WERI-Rb-1 (cell line): ENCODE measurements around the gene MIPOL1.
"Not testable (repeated sequence)": the region's sequence is repeated elsewhere in the genome, so short reads cannot be mapped to it uniquely, and the experiment has no call there.

Source experiments
- DNase-seq: peaks from one replicate; pipeline ENCODE4 v3.0.0-alpha.2; 2020
- H3K27ac ChIP-seq: fragments of 250-450 bp; sonication (Bioruptor Pico); 2 replicates; pipeline ENCODE4 v1.5.1; 2020; ENCODE audit warnings: mild to moderate bottlenecking, moderate library complexity
- H3K27me3 ChIP-seq: fragments of 250-450 bp; sonication (Bioruptor Pico); 2 replicates; pipeline ENCODE4 v1.5.1; 2021; ENCODE audit warnings: mild to moderate bottlenecking, low read depth, moderate library complexity; ENCODE audit not compliant: insufficient read depth, severe bottlenecking
- H3K36me3 ChIP-seq: fragments of 250-450 bp; sonication (Bioruptor Pico); 2 replicates; pipeline ENCODE4 v1.5.1; 2020; ENCODE audit warnings: mild to moderate bottlenecking, moderate library complexity
- H3K4me3 ChIP-seq: 2 replicates; pipeline ENCODE4 v1.5.1; 2011; ENCODE audit warnings: low read depth, mild to moderate bottlenecking, control low read depth, low read length
- H3K9me3 ChIP-seq: fragments of 250-450 bp; sonication (Bioruptor Pico); 2 replicates; pipeline ENCODE4 v1.5.1; 2021; ENCODE audit warnings: mild to moderate bottlenecking, moderate library complexity; ENCODE audit not compliant: severe bottlenecking
- CTCF ChIP-seq: IDR thresholded peaks from 2 replicates; pipeline ENCODE4 v1.5.1; 2011; ENCODE audit warnings: low read depth, mild to moderate bottlenecking, control low read depth, inconsistent platforms, low read length

MIPOL1 gene

DNA sequence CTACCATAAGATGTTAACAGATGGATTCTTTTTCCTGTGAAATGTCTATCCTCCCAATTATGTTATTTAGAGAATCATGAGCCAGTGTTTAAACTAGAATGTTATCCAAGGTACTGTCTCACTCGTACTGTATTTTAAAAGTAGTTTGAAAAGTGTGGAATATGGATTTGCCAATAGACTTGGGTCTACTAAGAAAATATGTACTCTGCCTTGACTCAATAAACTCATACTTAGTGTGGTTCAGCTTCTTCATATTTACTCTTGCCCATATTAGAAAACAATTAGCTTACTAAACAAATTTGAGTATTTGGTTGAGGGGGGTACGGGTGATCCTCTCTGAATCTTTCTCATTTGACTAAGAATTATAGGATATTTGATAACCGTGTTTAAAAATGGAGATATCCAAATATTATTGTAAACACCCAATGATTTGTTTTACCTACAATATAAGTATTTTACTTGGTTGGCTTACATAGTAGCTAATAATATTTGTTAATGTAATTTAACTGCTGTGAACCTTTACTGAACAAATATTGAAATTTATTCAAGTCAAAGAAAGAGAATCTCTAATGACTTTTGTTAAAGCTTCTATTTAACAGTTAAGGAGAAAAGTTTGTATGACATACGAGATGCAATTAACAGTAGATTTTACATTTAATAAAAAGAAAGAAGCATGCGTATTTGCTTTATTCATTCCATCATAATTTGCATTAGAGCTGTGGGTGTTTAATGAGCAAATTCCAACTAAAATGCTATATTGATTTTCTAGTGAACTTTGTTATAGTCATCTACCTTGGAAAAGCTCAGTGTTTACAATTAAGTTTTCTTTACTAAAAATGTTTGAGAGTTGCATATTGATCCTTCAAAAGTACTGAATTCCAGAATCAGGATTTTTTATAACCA is 81.2 kb downstream of the MIPOL1 start:
- no peak overlapping the region for H3K27ac ChIP-seq
- no peaks in the 10 kb centered on the region for H3K9me3 ChIP-seq
- H3K27me3 ChIP-seq: no peaks in the 10 kb centered on the region
- no peak for DNase-seq
- H3K4me3 ChIP-seq: no peak overlapping the region
- H3K36me3 ChIP-seq: no peaks in the 10 kb centered on the region
- no peak for TF ChIP-seq CTCF

- Histone ChIP-seq H3K4me3 (no peak overlapping the region), H3K27ac (no peak overlapping the region), H3K9me3 (no peaks in the 10 kb centered on the region), H3K27me3 (no peaks in the 10 kb centered on the region), H3K36me3 (no peaks in the 10 kb centered on the region)
- DNase-seq: no peak
- no peak for TF ChIP-seq CTCF
Measured at GRCh38 chr14:37279818-37280217, 82.1 kb downstream of the MIPOL1 start.

GRCh38 chr14:37284760-37285159 is 87.0 kb downstream of the MIPOL1 start:
- DNase-seq: no peak
- no peak overlapping the region for H3K27ac ChIP-seq
- TF ChIP-seq CTCF: no peak
- no peak overlapping the region for H3K4me3 ChIP-seq
- H3K9me3 ChIP-seq: no peaks in the 10 kb centered on the region
- H3K27me3 ChIP-seq: no peaks in the 10 kb centered on the region
- no peaks in the 10 kb centered on the region for H3K36me3 ChIP-seq

DNA sequence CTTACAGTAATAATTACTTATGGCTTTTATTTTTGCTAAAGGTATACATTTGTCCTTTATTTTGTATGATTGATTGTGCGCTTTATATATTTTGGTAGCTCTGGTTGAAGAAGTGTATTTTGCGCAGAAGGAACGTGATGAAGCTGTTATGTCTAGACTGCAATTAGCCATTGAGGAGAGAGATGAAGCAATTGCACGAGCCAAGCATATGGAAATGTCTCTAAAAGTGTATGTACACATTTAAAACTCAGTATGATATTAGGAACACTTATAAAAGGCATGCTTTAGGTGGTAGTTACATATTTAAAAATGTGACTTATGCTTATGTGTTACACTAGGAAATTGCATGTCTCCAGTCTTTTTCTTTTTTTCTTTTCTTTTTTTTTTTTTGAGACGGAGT is 87.5 kb downstream of the MIPOL1 start:
- H3K27ac ChIP-seq: no peak overlapping the region
- no peaks in the 10 kb centered on the region for H3K27me3 ChIP-seq
- no peaks in the 10 kb centered on the region for H3K9me3 ChIP-seq
- no peak overlapping the region for H3K4me3 ChIP-seq
- no peak for DNase-seq
- H3K36me3 ChIP-seq: no peaks in the 10 kb centered on the region
- no peak for TF ChIP-seq CTCF

- no peak for DNase-seq
- H3K9me3 ChIP-seq: no peaks in the 10 kb centered on the region
- no peak overlapping the region for H3K4me3 ChIP-seq
- no peaks in the 10 kb centered on the region for H3K36me3 ChIP-seq
- no peak overlapping the region for H3K27ac ChIP-seq
- no peaks in the 10 kb centered on the region for H3K27me3 ChIP-seq
- no peak for TF ChIP-seq CTCF
Measured at GRCh38 chr14:37289688-37290087, 92.0 kb downstream of the MIPOL1 start.

DNA sequence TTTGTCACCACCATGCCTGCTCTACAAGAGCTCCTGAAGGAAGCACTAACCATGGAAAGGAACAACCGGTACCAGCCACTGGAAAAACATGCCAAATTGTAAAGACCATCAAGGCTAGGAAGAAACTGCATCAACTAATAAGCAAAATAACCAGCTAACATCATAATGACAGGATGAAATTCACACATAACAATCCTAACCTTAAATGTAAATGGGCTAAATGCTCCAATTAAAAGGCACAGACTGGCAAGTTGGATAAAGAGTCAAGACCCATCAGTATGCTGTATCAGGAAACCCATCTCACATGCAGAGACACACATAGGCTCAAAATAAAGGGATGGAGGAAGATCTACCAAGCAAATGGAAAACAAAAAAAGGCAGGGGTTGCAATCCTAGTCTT is 97.5 kb downstream of the MIPOL1 start:
- not testable (repeated sequence) for H3K27me3 ChIP-seq, H3K27ac ChIP-seq, H3K9me3 ChIP-seq, DNase-seq, H3K4me3 ChIP-seq, H3K36me3 ChIP-seq
